NCI-H748 (cell line): ENCODE measurements around the gene PPME1.
A peak's percentile ranks its signal among the peaks of the same experiment; 100 is the strongest.

ENCODE experiments used
- DNase-seq: peaks from one replicate; lab custom pipeline; 2025; ENCODE audit not compliant: unreplicated experiment; lab: John Stamatoyannopoulos, UW

The PPME1 gene

DNA sequence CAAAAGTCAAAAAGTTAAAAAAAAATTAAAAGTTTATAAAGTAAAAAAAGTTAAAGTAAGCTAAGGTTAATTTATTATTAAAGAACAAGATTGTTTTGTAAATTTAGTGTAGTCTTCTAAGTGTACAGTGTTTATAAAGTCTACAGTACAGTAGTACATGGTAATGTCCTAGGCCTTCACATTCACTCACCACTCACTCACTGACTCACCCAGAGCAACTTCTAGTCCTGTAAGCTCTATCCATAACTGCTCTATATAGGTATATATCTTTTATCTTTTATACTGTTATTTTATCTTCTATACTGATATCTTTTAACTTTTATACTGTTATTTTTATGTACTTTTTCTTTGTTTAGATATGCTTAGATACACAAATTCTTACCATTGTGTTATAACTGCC, 11.4 kb upstream of the PPME1 start:
- no peak for DNase-seq

- DNase-seq, result no peak
These were observed 8.2 kb upstream of the PPME1 start for GRCh38 chr11:74162681-74163467.

- DNase-seq, result no peak
These were observed 2.3 kb upstream of the PPME1 start for GRCh38 chr11:74168838-74169237.

- DNase-seq, result no peak
These were observed 1.2 kb upstream of the PPME1 start for GRCh38 chr11:74169738-74170458.

DNA sequence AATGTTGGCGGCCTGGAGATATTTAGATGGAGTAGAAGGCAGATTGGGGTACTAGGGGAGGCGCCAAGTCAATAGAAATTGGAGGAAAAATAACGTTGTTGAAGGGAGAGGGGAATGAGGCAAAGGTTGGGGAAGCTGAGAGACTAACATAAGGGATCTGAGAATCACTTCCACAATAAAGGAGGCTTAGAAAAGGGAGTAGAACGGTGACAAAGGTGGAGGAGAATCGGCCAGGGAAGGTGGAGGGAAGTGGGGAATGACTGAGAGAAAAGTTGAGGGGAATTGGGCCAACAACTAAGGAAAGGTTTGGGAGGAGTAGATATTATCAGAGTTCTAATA, 510 bp downstream of the PPME1 start:
- DNase-seq, result no peak

GRCh38 chr11:74171997-74172396, 908 bp downstream of the PPME1 start:
- no peak for DNase-seq

DNA sequence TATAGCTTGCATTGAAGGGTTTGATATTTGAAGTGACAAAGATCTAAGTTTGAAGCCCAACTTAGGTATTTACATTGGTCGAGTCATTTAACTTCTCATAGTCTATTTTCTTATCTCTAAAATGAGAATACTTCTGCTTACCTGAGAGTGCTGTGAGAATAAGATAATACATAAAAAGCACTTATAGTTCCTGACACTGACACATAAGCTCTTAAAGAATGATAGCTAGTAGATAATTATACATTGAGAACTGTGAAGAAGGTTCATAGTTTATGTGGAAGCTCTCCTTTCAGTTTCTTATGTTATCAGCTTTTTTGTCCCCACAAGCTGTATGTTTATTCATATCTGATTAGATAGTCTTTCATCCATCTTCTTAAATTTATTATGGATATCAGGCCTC, 4.8 kb downstream of the PPME1 start:
- DNase-seq, result no peak

GRCh38 chr11:74179234-74180052, 8.4 kb downstream of the PPME1 start:
- DNase-seq, result no peak

DNA sequence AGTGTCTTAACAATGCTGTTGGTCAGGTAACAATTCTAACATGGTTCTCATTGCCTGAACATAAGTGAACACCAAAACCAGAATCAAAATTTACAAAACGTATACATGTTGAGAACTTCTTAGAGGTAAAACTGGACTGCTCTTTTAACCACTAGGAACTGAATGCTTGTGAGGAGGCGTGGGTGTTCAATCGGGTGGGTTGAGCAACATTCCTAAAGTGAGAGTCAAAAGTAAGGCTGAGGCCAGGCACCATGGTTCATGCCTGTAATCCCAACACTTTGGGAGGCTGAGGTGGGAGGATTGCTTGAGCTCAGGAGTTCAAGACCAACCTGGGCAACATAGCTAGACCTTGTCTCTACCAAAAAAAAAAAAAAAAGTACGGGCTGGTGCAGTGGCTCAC, 11.5 kb downstream of the PPME1 start:
- DNase-seq, result no peak

DNA sequence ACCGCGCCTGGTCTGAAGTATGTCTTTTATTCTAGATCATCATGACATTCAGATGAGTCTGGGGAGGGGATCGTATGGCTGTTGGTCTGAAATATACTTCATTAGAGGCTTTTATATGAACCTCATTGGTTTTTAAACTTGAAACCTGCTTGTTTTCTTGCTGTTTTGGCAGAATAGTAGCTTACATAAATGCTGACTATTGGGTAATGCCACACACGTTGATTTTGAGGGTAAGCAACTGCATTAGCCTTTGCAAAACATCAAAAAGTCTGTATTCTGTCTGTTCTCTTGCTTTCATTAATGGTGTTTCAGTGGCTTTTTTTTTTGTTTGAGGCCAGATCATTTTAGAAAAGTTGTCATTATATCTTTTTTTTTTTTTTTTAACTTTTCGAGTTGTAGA, 14.2 kb downstream of the PPME1 start:
- no peak for DNase-seq

DNA sequence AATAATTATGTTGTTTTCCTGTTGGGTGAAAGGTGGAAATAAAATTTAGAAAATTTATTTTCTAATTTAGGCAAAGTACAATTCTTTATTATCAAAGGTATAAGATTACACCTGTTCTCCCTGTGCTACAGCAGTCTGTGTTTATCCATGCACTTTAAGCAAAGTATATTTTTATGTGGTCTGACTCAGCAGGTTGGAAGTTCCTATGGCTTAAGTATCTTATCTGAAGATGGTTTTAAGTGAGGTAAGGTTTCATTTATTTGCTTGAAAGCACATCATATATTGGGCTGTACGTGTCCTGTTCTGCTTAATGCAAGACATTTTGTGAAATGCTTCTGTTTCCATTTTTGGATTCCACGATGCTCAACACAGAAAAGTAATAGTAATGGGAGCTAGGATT, 14.6 kb downstream of the PPME1 start:
- no peak for DNase-seq

- DNase-seq, result peak; percentile 52
These were observed 24.7 kb downstream of the PPME1 start for GRCh38 chr11:74195828-74196227.

- DNase-seq, result no peak
These were observed 25.8 kb downstream of the PPME1 start for GRCh38 chr11:74196781-74197486.

- DNase-seq, result no peak
These were observed 32.9 kb downstream of the PPME1 start for GRCh38 chr11:74203966-74204365.

- DNase-seq, result no peak
These were observed 33.6 kb downstream of the PPME1 start for GRCh38 chr11:74204701-74205100.

DNA sequence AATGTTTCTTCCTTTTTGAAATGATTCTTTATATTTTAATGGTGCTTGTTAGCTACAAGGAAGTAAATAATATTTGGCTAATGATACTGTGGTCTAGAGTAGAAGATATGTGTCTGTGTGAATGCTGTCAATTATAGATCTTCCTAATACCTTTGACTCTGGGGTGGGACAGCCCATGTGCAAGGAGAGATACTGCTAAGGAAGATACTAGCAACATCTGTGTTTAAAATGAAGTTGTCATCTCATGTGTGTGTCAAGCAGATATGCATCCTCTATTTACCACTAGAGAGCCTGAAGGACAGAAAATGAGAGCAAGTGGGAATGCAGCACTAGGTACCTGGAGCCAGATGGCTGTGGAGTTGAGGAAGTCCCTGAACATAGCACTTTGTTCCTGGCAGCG, 34.1 kb downstream of the PPME1 start:
- no peak for DNase-seq

DNA sequence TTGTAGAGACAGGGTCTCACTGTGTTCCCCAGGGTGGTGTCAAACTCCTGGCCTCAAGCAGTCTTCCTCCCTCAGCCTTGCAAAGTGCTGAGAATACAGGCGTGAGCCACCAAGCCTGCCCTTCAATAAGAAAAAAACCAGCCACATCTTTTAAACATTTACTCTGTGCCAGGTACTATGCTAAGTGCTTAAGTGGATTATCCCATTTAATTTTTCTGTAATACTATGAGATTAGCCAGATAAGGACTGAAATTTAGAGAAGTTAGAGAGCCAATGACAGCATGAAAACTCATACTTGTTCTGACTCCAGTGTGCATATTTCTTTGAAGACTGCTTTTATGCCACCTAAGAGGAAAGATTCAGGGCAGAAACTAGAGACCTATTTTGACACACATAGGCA, 35.7 kb downstream of the PPME1 start:
- DNase-seq, result no peak

GRCh38 chr11:74208507-74208906, 37.4 kb downstream of the PPME1 start:
- no peak for DNase-seq

DNA sequence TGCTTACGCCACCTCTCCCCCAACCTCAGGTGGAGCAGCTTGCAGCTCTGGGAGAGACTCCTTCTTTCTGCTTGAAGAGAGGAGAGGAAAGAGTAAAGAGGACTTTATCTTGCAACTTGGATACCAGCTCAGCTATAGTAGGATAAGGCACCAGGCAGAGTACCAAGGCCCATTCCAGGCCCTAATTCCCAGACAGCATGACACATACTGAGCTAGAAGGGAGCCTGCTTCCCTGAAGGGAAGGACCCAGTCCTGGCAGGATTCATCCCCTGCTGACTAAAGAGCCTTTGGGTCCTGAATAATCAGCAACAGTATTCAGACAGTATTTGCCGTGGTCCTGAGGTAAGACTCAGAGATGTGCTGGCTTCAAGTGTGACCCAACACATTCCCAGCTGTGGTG, 41.4 kb downstream of the PPME1 start:
- DNase-seq, result no peak

DNA sequence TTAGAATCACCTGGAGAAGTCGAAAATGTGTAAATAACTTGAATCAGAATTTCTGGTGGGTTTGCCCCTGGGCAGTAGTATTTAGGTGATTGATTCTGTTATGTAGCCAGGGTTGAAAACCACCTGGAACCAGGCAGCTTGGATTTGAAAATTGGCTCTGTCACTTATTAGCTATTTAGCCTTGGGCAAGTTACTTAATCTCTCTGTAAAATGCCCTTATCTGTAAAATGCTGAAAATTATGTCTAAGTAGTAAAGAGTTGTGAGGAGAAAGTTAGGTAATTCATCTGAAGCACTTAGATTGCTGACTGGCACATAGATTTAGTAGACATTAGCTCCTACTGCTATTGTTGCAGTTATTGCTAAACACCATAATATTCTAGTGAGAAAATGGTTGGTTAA, 49.3 kb downstream of the PPME1 start:
- DNase-seq, result no peak

DNA sequence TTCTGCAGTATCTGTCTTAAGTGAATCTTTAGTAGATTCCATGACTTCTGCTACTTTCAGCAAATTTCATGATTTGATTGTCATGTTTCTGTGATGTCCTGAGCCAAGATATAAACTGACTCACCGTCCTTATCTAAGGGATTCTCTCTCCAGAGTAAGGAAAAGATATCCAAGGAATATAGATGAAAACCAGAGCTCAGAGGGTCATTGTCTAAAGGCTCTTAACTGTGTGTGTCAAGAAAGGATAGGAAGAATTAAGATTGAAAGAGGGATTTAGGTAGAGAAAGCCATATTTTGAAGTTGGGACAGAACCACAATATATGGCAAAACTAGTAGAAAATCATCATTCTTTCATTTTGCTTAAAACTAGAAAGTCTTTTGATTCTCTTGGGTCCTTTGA, 50.7 kb downstream of the PPME1 start:
- no peak for DNase-seq
